K562 (cell line): ENCODE results near the gene ABCB9. TPM values are rescaled to one million over a fixed set of nuclear protein-coding genes. Genes with fewer than 3 reads are reported as not detected.

ENCODE experiments used
- MAX ChIP-seq: sonication (generic); formaldehyde crosslinking; IDR thresholded peaks from 2 replicates; pipeline ENCODE4 v1.9.0; 2022; ENCODE audit warnings: mild to moderate bottlenecking, missing genetic modification reagents
- MGA ChIP-seq: fragments of 450-650 bp; IDR thresholded peaks from 2 replicates; pipeline ENCODE4 v1.6.1; 2016; ENCODE audit warnings: mild to moderate bottlenecking, moderate library complexity
- MTA3 ChIP-seq: fragments of 450-650 bp; formaldehyde crosslinking; IDR thresholded peaks from 2 replicates; pipeline ENCODE4 v1.6.1; 2017; ENCODE audit warnings: mild to moderate bottlenecking, borderline replicate concordance
- PHF20 ChIP-seq: fragments of 450-650 bp; IDR thresholded peaks from 2 replicates; pipeline ENCODE4 v1.6.1; 2018; ENCODE audit not compliant: partially characterized antibody
- ZC3H4 ChIP-seq: sonication (generic); formaldehyde crosslinking; IDR thresholded peaks from 2 replicates; pipeline ENCODE4 v1.9.0; 2021; ENCODE audit warnings: missing genetic modification reagents, borderline replicate concordance
- ZNF175 ChIP-seq: fragments of 200-800 bp; sonication (Bioruptor generic); IDR thresholded peaks from 2 replicates; pipeline ENCODE4 v1.6.1; 2016; ENCODE audit warnings: low read depth, mild to moderate bottlenecking, missing genetic modification characterization, missing compliant biosample characterization
- polyA plus RNA-seq, 8 experiments: library from polyadenylated mRNA; depleted of rRNA in 4 of 8; stranded (reverse) in 5 of 8; unstranded in 3 of 8; fragments of >200 nt; fragmentation: Nextera tagmentation in 2 of 8; fragmentation: Illumina TruSeq in 1 of 8; extraction: Ambion mirVana in 2 of 8; extraction: Trizol in 1 of 8; gene quantifications; 2 replicates each; pipeline versions ENCODE4 v1.2.1 to v1.2.3, GENCODE V29; 2011 to 2014; ENCODE audit warnings: inconsistent platforms in 1 of 8, missing spikeins in 1 of 8
- total RNA-seq, 7 experiments: library from RNA; depleted of rRNA in 6 of 7; stranded (reverse); fragments of >200 nt in 6 of 7; fragmentation: Illumina TruSeq in 2 of 7; extraction: Trizol in 2 of 7; gene quantifications; 2 replicates each; pipeline versions ENCODE4 v1.2.1 to v1.2.3, GENCODE V29; 2011 to 2021; ENCODE audit warnings: low replicate concordance in 1 of 7

ABCB9 gene
- total and polyA plus RNA-seq, 9 of the 15 experiments (the other 6 are each of a cell fraction or from before 2014, with no cell fraction given), result 0.20 to 12.6 (median 6.2) TPM

- no peak for TF ChIP-seq MGA
- TF ChIP-seq PHF20, result no peak
- no peak for TF ChIP-seq MAX (CRISPR knock-in tag)
- no peak for TF ChIP-seq ZNF175
- no peak for TF ChIP-seq ZC3H4 (CRISPR knock-in tag)
- no peak for TF ChIP-seq MTA3
Observed at GRCh38 chr12:122990561-122990960, 24.3 kb upstream of the ABCB9 start (continued).
